ENCODE data around the gene UBR1.

DNA sequence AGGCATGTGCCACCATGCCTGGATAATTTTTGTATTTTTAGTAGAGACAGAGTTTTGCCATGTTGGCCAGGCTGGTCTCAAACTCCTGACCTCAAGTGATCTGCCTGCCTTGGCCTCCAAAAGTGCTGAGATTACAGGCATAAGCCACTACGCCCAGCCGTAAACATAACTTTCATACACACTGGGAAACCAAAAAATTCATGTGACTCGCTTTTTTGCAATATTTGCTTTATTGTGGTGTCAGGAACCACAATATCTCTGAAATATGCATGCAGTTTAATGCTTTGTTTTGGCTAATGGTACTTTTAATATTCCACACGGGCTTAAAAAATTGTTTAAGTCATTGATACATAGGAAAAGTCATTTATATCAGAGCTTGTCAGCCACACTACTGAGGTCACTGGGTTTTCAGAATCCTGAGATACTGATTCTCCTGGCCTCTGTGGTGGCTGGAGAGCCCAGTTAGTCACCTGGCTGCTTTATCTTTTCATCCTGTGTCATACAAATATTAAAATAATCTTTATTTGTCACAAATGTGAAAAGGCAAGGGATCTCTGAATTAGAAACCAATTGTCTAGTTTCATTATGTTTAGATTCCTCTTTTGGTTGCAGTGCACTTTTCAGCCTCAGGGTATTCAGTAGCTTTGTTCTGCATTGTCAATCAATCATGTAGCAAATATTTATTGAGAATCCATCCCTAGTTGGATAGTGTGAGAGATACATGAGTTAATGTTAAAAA, 37.5 kb upstream of the UBR1 start:
- TF ChIP-seq, protein P1, sequence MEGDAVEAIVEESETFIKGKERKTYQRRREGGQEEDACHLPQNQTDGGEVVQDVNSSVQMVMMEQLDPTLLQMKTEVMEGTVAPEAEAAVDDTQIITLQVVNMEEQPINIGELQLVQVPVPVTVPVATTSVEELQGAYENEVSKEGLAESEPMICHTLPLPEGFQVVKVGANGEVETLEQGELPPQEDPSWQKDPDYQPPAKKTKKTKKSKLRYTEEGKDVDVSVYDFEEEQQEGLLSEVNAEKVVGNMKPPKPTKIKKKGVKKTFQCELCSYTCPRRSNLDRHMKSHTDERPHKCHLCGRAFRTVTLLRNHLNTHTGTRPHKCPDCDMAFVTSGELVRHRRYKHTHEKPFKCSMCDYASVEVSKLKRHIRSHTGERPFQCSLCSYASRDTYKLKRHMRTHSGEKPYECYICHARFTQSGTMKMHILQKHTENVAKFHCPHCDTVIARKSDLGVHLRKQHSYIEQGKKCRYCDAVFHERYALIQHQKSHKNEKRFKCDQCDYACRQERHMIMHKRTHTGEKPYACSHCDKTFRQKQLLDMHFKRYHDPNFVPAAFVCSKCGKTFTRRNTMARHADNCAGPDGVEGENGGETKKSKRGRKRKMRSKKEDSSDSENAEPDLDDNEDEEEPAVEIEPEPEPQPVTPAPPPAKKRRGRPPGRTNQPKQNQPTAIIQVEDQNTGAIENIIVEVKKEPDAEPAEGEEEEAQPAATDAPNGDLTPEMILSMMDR (IDR thresholded peaks at IDR 0.05): no peak
- TF ChIP-seq POLR2A (IDR thresholded peaks at IDR 0.05): no peak
